Measurements from ENCODE around the gene SMCR8.

GRCh38 chr17:18300725-18301480 is 14.2 kb upstream of the SMCR8 start:
- TF ChIP-seq, protein P1, sequence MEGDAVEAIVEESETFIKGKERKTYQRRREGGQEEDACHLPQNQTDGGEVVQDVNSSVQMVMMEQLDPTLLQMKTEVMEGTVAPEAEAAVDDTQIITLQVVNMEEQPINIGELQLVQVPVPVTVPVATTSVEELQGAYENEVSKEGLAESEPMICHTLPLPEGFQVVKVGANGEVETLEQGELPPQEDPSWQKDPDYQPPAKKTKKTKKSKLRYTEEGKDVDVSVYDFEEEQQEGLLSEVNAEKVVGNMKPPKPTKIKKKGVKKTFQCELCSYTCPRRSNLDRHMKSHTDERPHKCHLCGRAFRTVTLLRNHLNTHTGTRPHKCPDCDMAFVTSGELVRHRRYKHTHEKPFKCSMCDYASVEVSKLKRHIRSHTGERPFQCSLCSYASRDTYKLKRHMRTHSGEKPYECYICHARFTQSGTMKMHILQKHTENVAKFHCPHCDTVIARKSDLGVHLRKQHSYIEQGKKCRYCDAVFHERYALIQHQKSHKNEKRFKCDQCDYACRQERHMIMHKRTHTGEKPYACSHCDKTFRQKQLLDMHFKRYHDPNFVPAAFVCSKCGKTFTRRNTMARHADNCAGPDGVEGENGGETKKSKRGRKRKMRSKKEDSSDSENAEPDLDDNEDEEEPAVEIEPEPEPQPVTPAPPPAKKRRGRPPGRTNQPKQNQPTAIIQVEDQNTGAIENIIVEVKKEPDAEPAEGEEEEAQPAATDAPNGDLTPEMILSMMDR (conservative IDR thresholded peaks at IDR 0.05; ENCODE audit: low read depth, low read length), result no peak
- TF ChIP-seq POLR2A (IDR thresholded peaks at IDR 0.05; ENCODE audit: low read depth, low read length) (no peak), MXI1 (IDR thresholded peaks at IDR 0.05; ENCODE audit: borderline replicate concordance, low read depth, low read length) (no peak), CEBPB (IDR thresholded peaks at IDR 0.05; ENCODE audit: low read depth, low read length) (no peak), BHLHE40 (IDR thresholded peaks at IDR 0.05; ENCODE audit: low read depth, low read length) (no peak), RFX5 (IDR thresholded peaks at IDR 0.05; ENCODE audit: low read depth, low read length) (no peak), SMC3 (IDR thresholded peaks at IDR 0.05; ENCODE audit: low read depth, low read length) (no peak), CHD1 (IDR thresholded peaks at IDR 0.05; ENCODE audit: low read depth, low read length) (no peak), RAD21 (IDR thresholded peaks at IDR 0.05; ENCODE audit: low read length) (no peak), MAZ (IDR thresholded peaks at IDR 0.05; ENCODE audit: borderline replicate concordance, low read depth, low read length) (no peak), FOS (IDR thresholded peaks at IDR 0.05; ENCODE audit: low read depth, low read length) (no peak), MAFK (IDR thresholded peaks at IDR 0.05; ENCODE audit: low read depth, low read length) (no peak)
- TF ChIP-seq, protein P2, sequence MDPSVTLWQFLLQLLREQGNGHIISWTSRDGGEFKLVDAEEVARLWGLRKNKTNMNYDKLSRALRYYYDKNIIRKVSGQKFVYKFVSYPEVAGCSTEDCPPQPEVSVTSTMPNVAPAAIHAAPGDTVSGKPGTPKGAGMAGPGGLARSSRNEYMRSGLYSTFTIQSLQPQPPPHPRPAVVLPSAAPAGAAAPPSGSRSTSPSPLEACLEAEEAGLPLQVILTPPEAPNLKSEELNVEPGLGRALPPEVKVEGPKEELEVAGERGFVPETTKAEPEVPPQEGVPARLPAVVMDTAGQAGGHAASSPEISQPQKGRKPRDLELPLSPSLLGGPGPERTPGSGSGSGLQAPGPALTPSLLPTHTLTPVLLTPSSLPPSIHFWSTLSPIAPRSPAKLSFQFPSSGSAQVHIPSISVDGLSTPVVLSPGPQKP (IDR thresholded peaks at IDR 0.05; ENCODE audit: borderline replicate concordance, low read depth, low read length), result no peak
- TF ChIP-seq, protein P3, sequence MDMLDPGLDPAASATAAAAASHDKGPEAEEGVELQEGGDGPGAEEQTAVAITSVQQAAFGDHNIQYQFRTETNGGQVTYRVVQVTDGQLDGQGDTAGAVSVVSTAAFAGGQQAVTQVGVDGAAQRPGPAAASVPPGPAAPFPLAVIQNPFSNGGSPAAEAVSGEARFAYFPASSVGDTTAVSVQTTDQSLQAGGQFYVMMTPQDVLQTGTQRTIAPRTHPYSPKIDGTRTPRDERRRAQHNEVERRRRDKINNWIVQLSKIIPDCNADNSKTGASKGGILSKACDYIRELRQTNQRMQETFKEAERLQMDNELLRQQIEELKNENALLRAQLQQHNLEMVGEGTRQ (IDR thresholded peaks at IDR 0.05; ENCODE audit: low read depth, low read length), result no peak

All from IMR-90 (cell line).